Transverse colon (tissue), 4 donors: ENCODE measurements around the gene IFI27.

Experiments used
- CTCF ChIP-seq, 5 experiments: fragments of 200-600 bp in 3 of 5; fragments of 450-650 bp in 2 of 5; sonication (generic) in 3 of 5; IDR thresholded peaks; 1 replicate in 2 of 5; 2 replicates in 3 of 5; pipeline ENCODE4 v1.5.1; 2016 to 2017; ENCODE audit warnings: antibody characterized with exemption in 5 of 5, inconsistent platforms in 3 of 5, mild to moderate bottlenecking in 2 of 5, moderate library complexity in 1 of 5
- EP300 ChIP-seq: sonication (generic); formaldehyde crosslinking; IDR thresholded peaks from one replicate; pipeline ENCODE4 v1.6.1; 2017; ENCODE audit warnings: antibody characterized with exemption, low read depth
- POLR2A ChIP-seq: fragments of 450-650 bp; IDR thresholded peaks from one replicate; pipeline ENCODE4 v1.6.1; 2016; ENCODE audit warnings: antibody characterized with exemption, mild to moderate bottlenecking, moderate library complexity
- POLR2AphosphoS5 ChIP-seq, 3 donors: sonication (generic); formaldehyde crosslinking; IDR thresholded peaks; one replicate each; pipeline ENCODE4 v1.6.1; 2016; ENCODE audit warnings: antibody characterized with exemption in 3 of 3

- TF ChIP-seq CTCF (IDR thresholded peaks at IDR 0.05) (no peak), EP300 (no peak), POLR2A (no peak), POLR2AphosphoS5 (IDR thresholded peaks at IDR 0.05) (no peak)
Measured at GRCh38 chr14:94123868-94124267, 13.3 kb downstream of the IFI27 start.
